IgD-negative memory B cell (primary cell): ENCODE measurements around the gene LMF1. TPM values are rescaled to one million over a fixed set of nuclear protein-coding genes. Genes with fewer than 3 reads are reported as not detected.

Source experiments
- H3K27ac Mint-ChIP-seq, 3 donors: one replicate each; pipeline ENCODE4 v1.8.0; 2020 to 2022; ENCODE audit warnings: mild to moderate bottlenecking in 3 of 3, mixed read lengths in 3 of 3, moderate library complexity in 1 of 3
- H3K27me3 Mint-ChIP-seq: one replicate; pipeline ENCODE4 v1.8.0; 2021; ENCODE audit warnings: mixed read lengths
- H3K36me3 Mint-ChIP-seq: one replicate; pipeline ENCODE4 v1.8.0; 2020; ENCODE audit warnings: mild to moderate bottlenecking, mixed read lengths
- H3K4me1 Mint-ChIP-seq, 3 donors: one replicate each; pipeline ENCODE4 v1.8.0; 2020 to 2022; ENCODE audit warnings: mixed read lengths in 3 of 3, mild to moderate bottlenecking in 1 of 3
- H3K4me3 Mint-ChIP-seq, 4 donors: one replicate each; pipeline ENCODE4 v1.8.0; 2020 to 2022; ENCODE audit warnings: mild to moderate bottlenecking in 4 of 4, mixed read lengths in 4 of 4, moderate library complexity in 3 of 4
- H3K9me3 Mint-ChIP-seq, 3 donors: one replicate each; pipeline ENCODE4 v1.8.0; 2020 to 2021; ENCODE audit warnings: mixed read lengths in 3 of 3, mild to moderate bottlenecking in 1 of 3
- polyA plus RNA-seq: library from polyadenylated mRNA; unstranded; fragments of 300-500 nt; fragmentation: Illumina TruSeq; gene quantifications from one replicate; pipeline ENCODE4 v1.2.3, GENCODE V29; 2021

Gene LMF1
- polyA plus RNA-seq, 1 donor from 2014 or later, result 16.1 TPM

- no peaks in the 10 kb centered on the region for H3K9me3 Mint-ChIP-seq
Measured at GRCh38 chr16:853306-853705, 117.5 kb downstream of the LMF1 start.

GRCh38 chr16:852451-853185 lies 118.2 kb downstream of the LMF1 start:
- no peak overlapping the region for H3K4me3 Mint-ChIP-seq
- no peaks in the 10 kb centered on the region for H3K9me3 Mint-ChIP-seq
- H3K4me1 Mint-ChIP-seq, result no peaks in the 10 kb centered on the region
- no peak overlapping the region for H3K27ac Mint-ChIP-seq
- no peaks in the 10 kb centered on the region for H3K36me3 Mint-ChIP-seq
- no peaks in the 10 kb centered on the region for H3K27me3 Mint-ChIP-seq

More at GRCh38 chr16:853306-853705, 117.5 kb downstream of the LMF1 start:
- H3K4me3 Mint-ChIP-seq, result no peak overlapping the region
- no peaks in the 10 kb centered on the region for H3K27me3 Mint-ChIP-seq
- H3K27ac Mint-ChIP-seq, result no peak overlapping the region
- H3K36me3 Mint-ChIP-seq, result no peaks in the 10 kb centered on the region
- no peaks in the 10 kb centered on the region for H3K4me1 Mint-ChIP-seq

GRCh38 chr16:851871-852270 lies 118.9 kb downstream of the LMF1 start:
- Mint-ChIP-seq H3K4me1 (no peaks in the 10 kb centered on the region), H3K4me3 (no peak overlapping the region), H3K27ac (no peak overlapping the region), H3K36me3 (no peaks in the 10 kb centered on the region), H3K27me3 (no peaks in the 10 kb centered on the region), H3K9me3 (no peaks in the 10 kb centered on the region)

- Mint-ChIP-seq H3K9me3 (no peaks in the 10 kb centered on the region), H3K36me3 (no peaks in the 10 kb centered on the region), H3K27me3 (no peaks in the 10 kb centered on the region), H3K4me3 (no peak overlapping the region), H3K27ac (no peak overlapping the region), H3K4me1 (no peaks in the 10 kb centered on the region)
Measured at GRCh38 chr16:851209-851810, 119.5 kb downstream of the LMF1 start.

- Mint-ChIP-seq H3K27me3 (no peaks in the 10 kb centered on the region), H3K36me3 (no peaks in the 10 kb centered on the region), H3K4me1 (no peaks in the 10 kb centered on the region), H3K4me3 (no peak overlapping the region), H3K27ac (no peak overlapping the region), H3K9me3 (no peaks in the 10 kb centered on the region)
Measured at GRCh38 chr16:850668-851067, 120.1 kb downstream of the LMF1 start.

GRCh38 chr16:848510-849253 lies 122.1 kb downstream of the LMF1 start:
- Mint-ChIP-seq H3K4me1 (no peaks in the 10 kb centered on the region), H3K9me3 (no peaks in the 10 kb centered on the region), H3K27ac (no peak overlapping the region), H3K36me3 (no peaks in the 10 kb centered on the region), H3K27me3 (peaks cover 2% of the 10 kb centered on the region), H3K4me3 (no peak overlapping the region)

GRCh38 chr16:847681-848445 lies 122.9 kb downstream of the LMF1 start:
- Mint-ChIP-seq H3K4me1 (no peaks in the 10 kb centered on the region), H3K4me3 (no peak overlapping the region), H3K27ac (no peak overlapping the region), H3K27me3 (peaks cover 2% of the 10 kb centered on the region), H3K9me3 (no peaks in the 10 kb centered on the region), H3K36me3 (no peaks in the 10 kb centered on the region)

- H3K4me3 Mint-ChIP-seq, result no peak overlapping the region
- peaks cover 5% of the 10 kb centered on the region for H3K27me3 Mint-ChIP-seq
Measured at GRCh38 chr16:847151-847550, 123.6 kb downstream of the LMF1 start.

GRCh38 chr16:845351-845745 lies 125.4 kb downstream of the LMF1 start:
- no peaks in the 10 kb centered on the region for H3K9me3 Mint-ChIP-seq
- no peak overlapping the region for H3K27ac Mint-ChIP-seq
- no peaks in the 10 kb centered on the region for H3K36me3 Mint-ChIP-seq
- H3K4me3 Mint-ChIP-seq, result no peak overlapping the region
- H3K4me1 Mint-ChIP-seq, result no peaks in the 10 kb centered on the region
- peaks cover 6% of the 10 kb centered on the region for H3K27me3 Mint-ChIP-seq

More at GRCh38 chr16:847151-847550, 123.6 kb downstream of the LMF1 start:
- Mint-ChIP-seq H3K4me1 (no peaks in the 10 kb centered on the region), H3K36me3 (no peaks in the 10 kb centered on the region), H3K27ac (no peak overlapping the region), H3K9me3 (no peaks in the 10 kb centered on the region)

GRCh38 chr16:844638-845350 lies 126.0 kb downstream of the LMF1 start:
- Mint-ChIP-seq H3K9me3 (no peaks in the 10 kb centered on the region), H3K36me3 (no peaks in the 10 kb centered on the region), H3K27me3 (peaks cover 6% of the 10 kb centered on the region), H3K4me1 (no peaks in the 10 kb centered on the region), H3K4me3 (no peak overlapping the region), H3K27ac (peak overlapping the region in 1 of 3 donors; percentile 59)

GRCh38 chr16:843771-844170 lies 127.0 kb downstream of the LMF1 start:
- Mint-ChIP-seq H3K9me3 (no peaks in the 10 kb centered on the region), H3K36me3 (no peaks in the 10 kb centered on the region), H3K4me1 (no peaks in the 10 kb centered on the region), H3K4me3 (no peak overlapping the region), H3K27ac (no peak overlapping the region), H3K27me3 (peaks cover 6% of the 10 kb centered on the region)

- H3K9me3 Mint-ChIP-seq, result no peaks in the 10 kb centered on the region
- H3K4me1 Mint-ChIP-seq, result no peaks in the 10 kb centered on the region
- H3K27me3 Mint-ChIP-seq, result peaks cover 8% of the 10 kb centered on the region
- no peak overlapping the region for H3K27ac Mint-ChIP-seq
- H3K4me3 Mint-ChIP-seq, result no peak overlapping the region
- H3K36me3 Mint-ChIP-seq, result no peaks in the 10 kb centered on the region
Measured at GRCh38 chr16:842711-843560, 127.8 kb downstream of the LMF1 start.

GRCh38 chr16:842061-842476 lies 128.7 kb downstream of the LMF1 start:
- Mint-ChIP-seq H3K9me3 (no peaks in the 10 kb centered on the region), H3K36me3 (no peaks in the 10 kb centered on the region), H3K27me3 (peaks cover 8% of the 10 kb centered on the region), H3K4me1 (no peaks in the 10 kb centered on the region), H3K4me3 (no peak overlapping the region), H3K27ac (no peak overlapping the region)
